ENCODE measurements around the gene PDCD1LG2.
"Not testable (repeated sequence)": the region's sequence is repeated elsewhere in the genome, so short reads cannot be mapped to it uniquely, and the experiment has no call there.

Gene PDCD1LG2

GRCh38 chr9:5489630-5490490, 20.5 kb upstream of the PDCD1LG2 start:
- Histone ChIP-seq H3K79me2 (ENCODE audit: insufficient read depth, low read length) (no peaks in the 10 kb centered on the region), H3K4me1 (ENCODE audit: insufficient read depth, low read length, poor library complexity, severe bottlenecking) (peaks cover 18% of the 10 kb centered on the region), H2AFZ (ENCODE audit: low read length) (no peak overlapping the region), H3K4me2 (ENCODE audit: low read depth, low read length, poor library complexity, severe bottlenecking) (no peak overlapping the region), H3F3A (ENCODE audit: low read depth) (no peaks in the 10 kb centered on the region), H3K36me3 (ENCODE audit: insufficient read depth, low read length) (no peaks in the 10 kb centered on the region), H3K27me3 (ENCODE audit: insufficient read depth, low read length, poor library complexity, severe bottlenecking) (no peaks in the 10 kb centered on the region), H3K4me3 (ENCODE audit: low read length, poor library complexity, severe bottlenecking) (no peak overlapping the region), H3K9ac (ENCODE audit: low read depth, low read length, poor library complexity, severe bottlenecking) (no peak overlapping the region), H3K9me3 (ENCODE audit: insufficient read depth, low read depth, low read length) (no peaks in the 10 kb centered on the region), H4K20me1 (ENCODE audit: insufficient read depth, low read length, poor library complexity, severe bottlenecking) (no peaks in the 10 kb centered on the region), H3K9me2 (replicated peaks; ENCODE audit: low read depth, low read length) (no peaks in the 10 kb centered on the region)
- TF ChIP-seq EZH2phosphoT487 (IDR thresholded peaks at IDR 0.05; ENCODE audit: borderline replicate concordance) (no peak), CTCF (conservative IDR thresholded peaks at IDR 0.05; ENCODE audit: low read length) (no peak)

GRCh38 chr9:5492965-5493678, 17.2 kb upstream of the PDCD1LG2 start:
- Histone ChIP-seq H3K4me1 (ENCODE audit: insufficient read depth, low read length, poor library complexity, severe bottlenecking) (peaks cover 26% of the 10 kb centered on the region), H3K36me3 (ENCODE audit: insufficient read depth, low read length) (no peaks in the 10 kb centered on the region), H3K27me3 (ENCODE audit: insufficient read depth, low read length, poor library complexity, severe bottlenecking) (no peaks in the 10 kb centered on the region), H3K79me2 (ENCODE audit: insufficient read depth, low read length) (no peaks in the 10 kb centered on the region), H3K4me3 (ENCODE audit: low read length, poor library complexity, severe bottlenecking) (no peak overlapping the region), H3K9me3 (ENCODE audit: insufficient read depth, low read depth, low read length) (no peaks in the 10 kb centered on the region), H3K9me2 (replicated peaks; ENCODE audit: low read depth, low read length) (no peaks in the 10 kb centered on the region), H3F3A (ENCODE audit: low read depth) (no peaks in the 10 kb centered on the region), H2AFZ (ENCODE audit: low read length) (no peak overlapping the region), H4K20me1 (ENCODE audit: insufficient read depth, low read length, poor library complexity, severe bottlenecking) (no peaks in the 10 kb centered on the region), H3K4me2 (ENCODE audit: low read depth, low read length, poor library complexity, severe bottlenecking) (peak overlapping the region; percentile 2), H3K9ac (ENCODE audit: low read depth, low read length, poor library complexity, severe bottlenecking) (no peak overlapping the region)
- no peak for TF ChIP-seq EZH2phosphoT487 (IDR thresholded peaks at IDR 0.05; ENCODE audit: borderline replicate concordance)
- TF ChIP-seq CTCF (conservative IDR thresholded peaks at IDR 0.05; ENCODE audit: low read length): no peak

GRCh38 chr9:5493679-5494511, 16.4 kb upstream of the PDCD1LG2 start:
- H3K4me3 ChIP-seq (ENCODE audit: low read length, poor library complexity, severe bottlenecking): no peak overlapping the region
- H3K9ac ChIP-seq (ENCODE audit: low read depth, low read length, poor library complexity, severe bottlenecking): no peak overlapping the region
- TF ChIP-seq EZH2phosphoT487 (IDR thresholded peaks at IDR 0.05; ENCODE audit: borderline replicate concordance) (no peak), CTCF (conservative IDR thresholded peaks at IDR 0.05; ENCODE audit: low read length) (no peak)
- no peaks in the 10 kb centered on the region for H3K9me2 ChIP-seq (replicated peaks; ENCODE audit: low read depth, low read length)
- H3K27me3 ChIP-seq (ENCODE audit: insufficient read depth, low read length, poor library complexity, severe bottlenecking): no peaks in the 10 kb centered on the region
- no peaks in the 10 kb centered on the region for H3F3A ChIP-seq (ENCODE audit: low read depth)
- H4K20me1 ChIP-seq (ENCODE audit: insufficient read depth, low read length, poor library complexity, severe bottlenecking): no peaks in the 10 kb centered on the region
- no peaks in the 10 kb centered on the region for H3K9me3 ChIP-seq (ENCODE audit: insufficient read depth, low read depth, low read length)
- H3K4me1 ChIP-seq (ENCODE audit: insufficient read depth, low read length, poor library complexity, severe bottlenecking): peaks cover 32% of the 10 kb centered on the region
- peak overlapping the region; percentile 2 for H3K4me2 ChIP-seq (ENCODE audit: low read depth, low read length, poor library complexity, severe bottlenecking)
- no peaks in the 10 kb centered on the region for H3K79me2 ChIP-seq (ENCODE audit: insufficient read depth, low read length)
- no peaks in the 10 kb centered on the region for H3K36me3 ChIP-seq (ENCODE audit: insufficient read depth, low read length)
- no peak overlapping the region for H2AFZ ChIP-seq (ENCODE audit: low read length)

- H3K79me2 ChIP-seq (ENCODE audit: insufficient read depth, low read length); H3F3A ChIP-seq (ENCODE audit: low read depth); H3K9ac ChIP-seq (ENCODE audit: low read depth, low read length, poor library complexity, severe bottlenecking); H3K4me3 ChIP-seq (ENCODE audit: low read length, poor library complexity, severe bottlenecking); H3K36me3 ChIP-seq (ENCODE audit: insufficient read depth, low read length); H4K20me1 ChIP-seq (ENCODE audit: insufficient read depth, low read length, poor library complexity, severe bottlenecking); H3K9me3 ChIP-seq (ENCODE audit: insufficient read depth, low read depth, low read length); H3K9me2 ChIP-seq (replicated peaks; ENCODE audit: low read depth, low read length); H3K4me2 ChIP-seq (ENCODE audit: low read depth, low read length, poor library complexity, severe bottlenecking); H2AFZ ChIP-seq (ENCODE audit: low read length); H3K27me3 ChIP-seq (ENCODE audit: insufficient read depth, low read length, poor library complexity, severe bottlenecking): not testable (repeated sequence)
- H3K4me1 ChIP-seq (ENCODE audit: insufficient read depth, low read length, poor library complexity, severe bottlenecking): peaks cover 38% of the 10 kb centered on the region
These were observed 15.6 kb upstream of the PDCD1LG2 start for GRCh38 chr9:5494765-5495164.
